WTC11 (cell line): ENCODE data around the gene PRR23E. TPM values are rescaled to one million over a fixed set of nuclear protein-coding genes. Genes with fewer than 3 reads are reported as not detected.
A peak's percentile ranks its signal among the peaks of the same experiment; 100 is the strongest.

ENCODE experiments used
- ATAC-seq: fragments of 200-7000 bp; cut with Tn5 transposase; 2 replicates; pipeline ENCODE4 v1.10.0; 2021; ENCODE audit warnings: mild to moderate bottlenecking, moderate library complexity
- CTCF ChIA-PET: fragments of 300-600 bp; sonication (Branson Sonifier 250); formaldehyde crosslinking; loops from one replicate; lab custom pipeline; 2021; ENCODE audit warnings: antibody characterized with exemption; lab: Charles Lee
- POLR2A ChIA-PET: fragments of 350-600 bp; sonication (Branson Sonifier 250); formaldehyde crosslinking; loops from one replicate; lab custom pipeline; 2021; ENCODE audit warnings: antibody characterized with exemption; lab: Charles Lee
- DNase-seq: peaks from one replicate; pipeline ENCODE4 v3.0.0; 2021; ENCODE audit warnings: low spot score
- H3K27ac Mint-ChIP-seq: 2 replicates; pipeline ENCODE4 v1.8.0; 2021; ENCODE audit warnings: mixed read lengths
- H3K27me3 Mint-ChIP-seq: 2 replicates; pipeline ENCODE4 v1.8.0; 2021; ENCODE audit warnings: low read depth, mild to moderate bottlenecking, moderate library complexity, mixed read lengths
- H3K36me3 Mint-ChIP-seq: 2 replicates; pipeline ENCODE4 v1.8.0; 2021; ENCODE audit warnings: mixed read lengths
- H3K4me1 Mint-ChIP-seq: 2 replicates; pipeline ENCODE4 v1.8.0; 2022; ENCODE audit warnings: mixed read lengths
- H3K4me3 Mint-ChIP-seq: 2 replicates; pipeline ENCODE4 v1.8.0; 2021; ENCODE audit warnings: mild to moderate bottlenecking, moderate library complexity, mixed read lengths
- H3K9me3 Mint-ChIP-seq: 2 replicates; pipeline ENCODE4 v1.8.0; 2021; ENCODE audit warnings: mixed read lengths
- ARID4B ChIP-seq: sonication (generic); formaldehyde crosslinking; IDR thresholded peaks from 2 replicates; pipeline ENCODE4 v1.8.0; 2023; ENCODE audit warnings: missing genetic modification reagents, mild to moderate bottlenecking, borderline replicate concordance
- E2F1 ChIP-seq: sonication (generic); formaldehyde crosslinking; IDR thresholded peaks from 2 replicates; pipeline ENCODE4 v1.8.0; 2022; ENCODE audit warnings: mild to moderate bottlenecking, missing genetic modification reagents
- EMX1 ChIP-seq: fragments of 250-450 bp; sonication (Bioruptor Pico); IDR thresholded peaks from 2 replicates; pipeline ENCODE4 v1.8.0; 2021; ENCODE audit warnings: mild to moderate bottlenecking
- ERG ChIP-seq: fragments of 250-450 bp; sonication (Bioruptor Pico); IDR thresholded peaks from 2 replicates; pipeline ENCODE4 v1.8.0; 2021; ENCODE audit warnings: mild to moderate bottlenecking
- GABPB1 ChIP-seq: sonication (generic); formaldehyde crosslinking; IDR thresholded peaks from 2 replicates; pipeline ENCODE4 v1.8.1; 2023; ENCODE audit warnings: mild to moderate bottlenecking, missing genetic modification reagents
- GRHL2 ChIP-seq: fragments of 250-450 bp; sonication (Bioruptor Pico); IDR thresholded peaks from 2 replicates; pipeline ENCODE4 v1.8.0; 2022; ENCODE audit warnings: mild to moderate bottlenecking, moderate library complexity; ENCODE audit not compliant: insufficient replicate concordance, severe bottlenecking
- KAT7 ChIP-seq: sonication (generic); formaldehyde crosslinking; IDR thresholded peaks from 2 replicates; pipeline ENCODE4 v1.8.1; 2023; ENCODE audit warnings: missing genetic modification reagents, mild to moderate bottlenecking, borderline replicate concordance
- MAX ChIP-seq: sonication (generic); formaldehyde crosslinking; IDR thresholded peaks from 2 replicates; pipeline ENCODE4 v1.8.0; 2022; ENCODE audit warnings: mild to moderate bottlenecking, missing genetic modification reagents
- MXD4 ChIP-seq: fragments of 250-450 bp; sonication (Bioruptor Pico); IDR thresholded peaks from 2 replicates; pipeline ENCODE4 v1.8.0; 2021; ENCODE audit warnings: mild to moderate bottlenecking, moderate library complexity, borderline replicate concordance
- NFATC4 ChIP-seq: fragments of 250-450 bp; sonication (Bioruptor Pico); IDR thresholded peaks from 2 replicates; pipeline ENCODE4 v1.9.0; 2021; ENCODE audit warnings: mild to moderate bottlenecking
- NFYB ChIP-seq: sonication (generic); formaldehyde crosslinking; conservative IDR thresholded peaks from 2 replicates; pipeline ENCODE4 v1.8.0; 2022; ENCODE audit warnings: low read depth, missing genetic modification reagents
- SOX15 ChIP-seq: fragments of 250-450 bp; sonication (Bioruptor Pico); IDR thresholded peaks from 2 replicates; pipeline ENCODE4 v1.9.0; 2021; ENCODE audit warnings: mild to moderate bottlenecking
- TCF7 ChIP-seq: sonication (generic); formaldehyde crosslinking; IDR thresholded peaks from 2 replicates; pipeline ENCODE4 v1.8.0; 2022; ENCODE audit warnings: mild to moderate bottlenecking, low read depth, missing genetic modification reagents, moderate library complexity
- ZNF121 ChIP-seq: sonication (generic); formaldehyde crosslinking; IDR thresholded peaks from 2 replicates; pipeline ENCODE4 v1.8.0; 2023; ENCODE audit warnings: missing genetic modification reagents
- ZNF232 ChIP-seq: sonication (generic); formaldehyde crosslinking; IDR thresholded peaks from 2 replicates; pipeline ENCODE4 v1.8.0; 2022; ENCODE audit warnings: mild to moderate bottlenecking, missing genetic modification reagents
- ZNF263 ChIP-seq: sonication (generic); formaldehyde crosslinking; IDR thresholded peaks from 2 replicates; pipeline ENCODE4 v1.8.1; 2022; ENCODE audit warnings: low read depth, mild to moderate bottlenecking, moderate library complexity, missing genetic modification reagents
- ZNF317 ChIP-seq: sonication (generic); formaldehyde crosslinking; IDR thresholded peaks from 2 replicates; pipeline ENCODE4 v1.8.1; 2023; ENCODE audit warnings: low read depth, mild to moderate bottlenecking, moderate library complexity, missing genetic modification reagents, borderline replicate concordance
- total RNA-seq: library from RNA; stranded (reverse); gene quantifications from 3 replicates; pipeline ENCODE4 v1.2.3, GENCODE V29; 2021

Gene PRR23E
- total RNA-seq, 1 experiment from 2014 or later = not detected

GRCh38 chr3:127233371-127233770, 40.4 kb downstream of the PRR23E start:
- DNase-seq = peak; percentile 41
- ChIA-PET CTCF (interaction anchor here (0.6 kb wide), 1 partner anchor 858 kb away, joined by 5 read pairs; no protein-coding TSS in a partner anchor), POLR2A (no interaction called here)
- H3K4me3 Mint-ChIP-seq = no peak overlapping the region
- peak; percentile 57; the same call in 1 of the 2 replicates for ATAC-seq
- H3K36me3 Mint-ChIP-seq = no peaks in the 10 kb centered on the region; the same call in 1 of the 2 replicates
- TF ChIP-seq MAX (CRISPR knock-in tag) = peak; percentile 30; the same call in 1 of the 2 replicates
- 0 out of 2 replicates have a peak, but pooled peaks have one; percentile 36 for TF ChIP-seq ARID4B (CRISPR knock-in tag)
- no peak for TF ChIP-seq KAT7
- H3K4me1 Mint-ChIP-seq = no peaks in the 10 kb centered on the region
- H3K27me3 Mint-ChIP-seq = peaks cover 5% of the 10 kb centered on the region; the same call in 1 of the 2 replicates
- peaks cover 26% of the 10 kb centered on the region for H3K9me3 Mint-ChIP-seq
- H3K27ac Mint-ChIP-seq = no peak overlapping the region

GRCh38 chr3:127234778-127235177, 41.8 kb downstream of the PRR23E start:
- H3K27ac Mint-ChIP-seq = no peak overlapping the region
- TF ChIP-seq E2F1 (CRISPR knock-in tag) (no peak), ZNF232 (CRISPR knock-in tag) (no peak), MXD4 (CRISPR knock-in tag) (no peak), GABPB1 (no peak), EMX1 (CRISPR knock-in tag) (no peak), ZNF121 (CRISPR knock-in tag) (no peak), ERG (CRISPR knock-in tag) (no peak), NFYB (CRISPR knock-in tag) (no peak), ARID4B (CRISPR knock-in tag) (no peak), GRHL2 (no peak), TCF7 (CRISPR knock-in tag) (no peak), NFATC4 (CRISPR knock-in tag) (no peak), SOX15 (no peak), ZNF317 (no peak), ZNF263 (CRISPR knock-in tag) (no peak), KAT7 (no peak)
- peaks cover 23% of the 10 kb centered on the region for H3K9me3 Mint-ChIP-seq
- ChIA-PET CTCF (interaction anchor here (0.6 kb wide), 1 partner anchor 1708 kb away, joined by 4 read pairs; no protein-coding TSS in a partner anchor), POLR2A (no interaction called here)
- no peak for ATAC-seq
- H3K4me3 Mint-ChIP-seq = no peak overlapping the region
- H3K36me3 Mint-ChIP-seq = no peaks in the 10 kb centered on the region; the same call in 1 of the 2 replicates
- no peaks in the 10 kb centered on the region for H3K4me1 Mint-ChIP-seq
- DNase-seq = no peak
- H3K27me3 Mint-ChIP-seq = peaks cover 5% of the 10 kb centered on the region; the same call in 1 of the 2 replicates
